Transverse colon (tissue), 3 donors: Measurements from ENCODE around the gene ARHGAP23.
"Not testable (repeated sequence)": the region's sequence is repeated elsewhere in the genome, so short reads cannot be mapped to it uniquely, and the experiment has no call there.

Experiments
- POLR2A ChIP-seq: fragments of 450-650 bp; IDR thresholded peaks from one replicate; pipeline ENCODE4 v1.6.1; 2016; ENCODE audit warnings: antibody characterized with exemption, mild to moderate bottlenecking, moderate library complexity
- TF ChIP-seq, protein P1 (sequence below), 5 experiments: fragments of 200-600 bp in 3 of 5; fragments of 450-650 bp in 2 of 5; sonication (generic) in 3 of 5; IDR thresholded peaks; 1 replicate in 2 of 5; 2 replicates in 3 of 5; pipeline ENCODE4 v1.5.1; 2016 to 2017; ENCODE audit warnings: antibody characterized with exemption in 5 of 5, inconsistent platforms in 3 of 5, mild to moderate bottlenecking in 2 of 5, moderate library complexity in 1 of 5

DNA sequence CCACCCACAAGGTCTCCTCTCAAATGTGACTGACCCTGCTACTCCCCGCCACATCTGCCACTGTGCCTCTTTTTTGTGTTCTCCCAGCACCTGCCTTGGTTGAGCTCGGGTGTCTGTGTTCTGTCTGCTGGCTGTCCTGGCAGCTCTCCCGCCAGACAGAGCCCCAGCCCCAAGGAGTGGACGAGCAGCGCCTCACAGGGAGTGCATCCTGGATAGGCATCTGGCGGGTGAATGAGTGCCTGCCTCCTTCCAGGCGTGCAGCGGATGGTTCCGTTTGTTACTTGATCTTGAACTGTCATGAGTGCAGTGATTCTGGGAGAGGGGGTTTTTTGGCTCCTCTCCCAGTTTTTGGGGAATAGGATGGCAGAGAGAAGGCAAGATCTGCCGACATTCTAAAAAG lies 99.9 kb downstream of the ARHGAP23 start:
- TF ChIP-seq, protein P1, sequence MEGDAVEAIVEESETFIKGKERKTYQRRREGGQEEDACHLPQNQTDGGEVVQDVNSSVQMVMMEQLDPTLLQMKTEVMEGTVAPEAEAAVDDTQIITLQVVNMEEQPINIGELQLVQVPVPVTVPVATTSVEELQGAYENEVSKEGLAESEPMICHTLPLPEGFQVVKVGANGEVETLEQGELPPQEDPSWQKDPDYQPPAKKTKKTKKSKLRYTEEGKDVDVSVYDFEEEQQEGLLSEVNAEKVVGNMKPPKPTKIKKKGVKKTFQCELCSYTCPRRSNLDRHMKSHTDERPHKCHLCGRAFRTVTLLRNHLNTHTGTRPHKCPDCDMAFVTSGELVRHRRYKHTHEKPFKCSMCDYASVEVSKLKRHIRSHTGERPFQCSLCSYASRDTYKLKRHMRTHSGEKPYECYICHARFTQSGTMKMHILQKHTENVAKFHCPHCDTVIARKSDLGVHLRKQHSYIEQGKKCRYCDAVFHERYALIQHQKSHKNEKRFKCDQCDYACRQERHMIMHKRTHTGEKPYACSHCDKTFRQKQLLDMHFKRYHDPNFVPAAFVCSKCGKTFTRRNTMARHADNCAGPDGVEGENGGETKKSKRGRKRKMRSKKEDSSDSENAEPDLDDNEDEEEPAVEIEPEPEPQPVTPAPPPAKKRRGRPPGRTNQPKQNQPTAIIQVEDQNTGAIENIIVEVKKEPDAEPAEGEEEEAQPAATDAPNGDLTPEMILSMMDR (IDR thresholded peaks at IDR 0.05) = not testable (repeated sequence)
- not testable (repeated sequence) for TF ChIP-seq POLR2A
